DMS153 treated with DMSO at 0.1 percent for 48 hours (cell line): ENCODE measurements around the gene TMEM255B.
"Not testable (repeated sequence)": the region's sequence is repeated elsewhere in the genome, so short reads cannot be mapped to it uniquely, and the experiment has no call there.

Experiments
- DNase-seq: peaks from one replicate; lab custom pipeline; 2025; ENCODE audit not compliant: unreplicated experiment; lab: John Stamatoyannopoulos, UW

TMEM255B gene

GRCh38 chr13:113748101-113748861 lies 10.7 kb upstream of the TMEM255B start:
- no peak for DNase-seq

GRCh38 chr13:113748862-113749451 lies 10.1 kb upstream of the TMEM255B start:
- DNase-seq, result no peak

GRCh38 chr13:113749507-113749906 lies 9.5 kb upstream of the TMEM255B start:
- no peak for DNase-seq

- DNase-seq, result no peak
Observed at GRCh38 chr13:113749967-113750366, 9.1 kb upstream of the TMEM255B start.

GRCh38 chr13:113750554-113751399 lies 8.2 kb upstream of the TMEM255B start:
- DNase-seq, result no peak

GRCh38 chr13:113751491-113751890 lies 7.5 kb upstream of the TMEM255B start:
- no peak for DNase-seq

- not testable (repeated sequence) for DNase-seq
Observed at GRCh38 chr13:113752211-113752986, 6.6 kb upstream of the TMEM255B start.

- no peak for DNase-seq
Observed at GRCh38 chr13:113753171-113753570, 5.9 kb upstream of the TMEM255B start.

- DNase-seq, result no peak
Observed at GRCh38 chr13:113754242-113754641, 4.8 kb upstream of the TMEM255B start.

GRCh38 chr13:113754691-113755090 lies 4.3 kb upstream of the TMEM255B start:
- DNase-seq, result no peak

- no peak for DNase-seq
Observed at GRCh38 chr13:113756441-113757097, 2.5 kb upstream of the TMEM255B start.

GRCh38 chr13:113759525-113760137 lies 605 bp downstream of the TMEM255B start:
- peak; percentile 69 for DNase-seq

- DNase-seq, result no peak
Observed at GRCh38 chr13:113761136-113761535, 2.1 kb downstream of the TMEM255B start.

GRCh38 chr13:113762075-113762474 lies 3.0 kb downstream of the TMEM255B start:
- DNase-seq, result no peak

GRCh38 chr13:113762538-113762937 lies 3.5 kb downstream of the TMEM255B start:
- DNase-seq, result no peak

GRCh38 chr13:113763254-113763653 lies 4.2 kb downstream of the TMEM255B start:
- DNase-seq, result no peak

- no peak for DNase-seq
Observed at GRCh38 chr13:113763961-113764792, 5.2 kb downstream of the TMEM255B start.

- DNase-seq, result no peak
Observed at GRCh38 chr13:113764793-113765563, 6.0 kb downstream of the TMEM255B start.

GRCh38 chr13:113765564-113765910 lies 6.5 kb downstream of the TMEM255B start:
- no peak for DNase-seq
